Stimulated activated CD8-positive, alpha-beta memory T cell treated with anti-CD3 and anti-CD28 coated beads, Interleukin-2, amount 100 ng/mL, for 1 hour (primary cell): ENCODE measurements around the gene GARNL3.

Source experiments
- DNase-seq, 2 donors: peaks; one replicate each; pipeline ENCODE4 v3.0.0-alpha.2; 2020; ENCODE audit warnings: low read depth in 2 of 2

The GARNL3 gene

DNA sequence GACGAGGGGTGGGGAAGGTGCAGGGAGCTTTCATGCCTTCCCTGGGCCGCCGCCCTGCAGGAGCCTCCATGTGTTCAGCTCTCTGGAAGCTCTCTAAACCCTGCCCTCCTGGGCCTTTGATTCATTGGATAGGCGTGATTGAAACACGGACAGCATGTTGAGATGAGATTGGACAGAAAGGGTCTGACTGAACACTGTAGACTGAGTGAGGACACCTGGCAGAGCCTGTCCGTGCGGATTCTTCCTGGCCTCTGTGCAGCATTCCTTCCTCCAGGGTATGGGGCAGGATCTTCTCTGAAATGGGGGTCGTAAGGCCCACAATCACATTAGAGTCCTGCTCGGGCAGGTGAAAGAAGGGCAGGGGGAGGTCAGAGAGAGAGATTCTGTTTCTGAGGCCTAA is 173.8 kb downstream of the GARNL3 start:
- no peak for DNase-seq
